HFFc6 (cell line): ENCODE measurements around the gene DOK7. TPM values are rescaled to one million over a fixed set of nuclear protein-coding genes. Genes with fewer than 3 reads are reported as not detected.
"Not testable (repeated sequence)": the region's sequence is repeated elsewhere in the genome, so short reads cannot be mapped to it uniquely, and the experiment has no call there.

ENCODE experiments used
- DNase-seq: peaks from one replicate; pipeline ENCODE4 v3.0.0-alpha.2; 2018
- H3K27ac Mint-ChIP-seq: 2 replicates; pipeline ENCODE4 v1.8.0; 2020; ENCODE audit warnings: mild to moderate bottlenecking, mixed read lengths
- H3K27me3 Mint-ChIP-seq: 2 replicates; pipeline ENCODE4 v1.8.0; 2021; ENCODE audit warnings: mild to moderate bottlenecking, moderate library complexity, mixed read lengths; ENCODE audit not compliant: insufficient read depth
- H3K36me3 Mint-ChIP-seq: 2 replicates; pipeline ENCODE4 v1.8.0; 2021; ENCODE audit warnings: low read depth, mixed read lengths
- H3K4me1 Mint-ChIP-seq: 2 replicates; pipeline ENCODE4 v1.8.0; 2020; ENCODE audit warnings: low read depth, mixed read lengths
- H3K4me3 Mint-ChIP-seq: 2 replicates; pipeline ENCODE4 v1.8.0; 2020; ENCODE audit warnings: mild to moderate bottlenecking, moderate library complexity, mixed read lengths
- H3K9me3 Mint-ChIP-seq: 2 replicates; pipeline ENCODE4 v1.8.0; 2020; ENCODE audit warnings: mild to moderate bottlenecking, mixed read lengths
- CTCF ChIP-seq: fragments of 200-600 bp; sonication (generic); IDR thresholded peaks from 2 replicates; pipeline ENCODE4 v1.5.0; 2021; ENCODE audit warnings: antibody characterized with exemption, mild to moderate bottlenecking
- total RNA-seq, 6 experiments: library from RNA; stranded (reverse); fragmentation: NEBNext Ultra II Directional; extraction: Animal tissue kit (Norgen Biotek cat#: 25700); gene quantifications; 2 replicates in 1 of 6; 3 replicates in 5 of 6; pipeline ENCODE4 v1.2.3, GENCODE V29; 2021

The DOK7 gene
- total RNA-seq, 6 experiments from 2014 or later, result not detected

DNA sequence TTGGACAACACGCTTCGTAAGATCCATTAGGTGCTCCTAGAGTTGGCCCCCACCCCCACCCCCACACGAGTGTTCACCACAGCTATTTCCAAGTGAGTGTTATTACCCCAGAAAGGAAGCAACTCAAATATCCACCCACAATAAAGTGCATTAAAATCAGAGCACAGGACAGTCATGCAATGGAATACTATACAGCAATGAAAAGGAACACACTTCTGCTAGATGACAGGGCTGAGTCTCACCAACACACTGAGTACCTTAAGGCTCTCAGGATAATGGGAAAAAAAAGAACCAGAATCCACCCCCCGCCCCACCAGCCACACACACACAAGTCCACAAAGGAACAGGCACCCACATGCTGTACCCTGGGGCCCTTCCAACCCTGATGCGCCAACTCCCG lies 48.1 kb downstream of the DOK7 start:
- Mint-ChIP-seq H3K27me3 (0 out of 2 replicates have a peak, but pooled peaks cover 3% of the 10 kb centered on the region), H3K9me3 (no peaks in the 10 kb centered on the region), H3K4me3 (no peak overlapping the region), H3K4me1 (no peaks in the 10 kb centered on the region), H3K27ac (no peak overlapping the region), H3K36me3 (peaks cover 62% of the 10 kb centered on the region)
- no peak for TF ChIP-seq CTCF
- DNase-seq, result no peak

DNA sequence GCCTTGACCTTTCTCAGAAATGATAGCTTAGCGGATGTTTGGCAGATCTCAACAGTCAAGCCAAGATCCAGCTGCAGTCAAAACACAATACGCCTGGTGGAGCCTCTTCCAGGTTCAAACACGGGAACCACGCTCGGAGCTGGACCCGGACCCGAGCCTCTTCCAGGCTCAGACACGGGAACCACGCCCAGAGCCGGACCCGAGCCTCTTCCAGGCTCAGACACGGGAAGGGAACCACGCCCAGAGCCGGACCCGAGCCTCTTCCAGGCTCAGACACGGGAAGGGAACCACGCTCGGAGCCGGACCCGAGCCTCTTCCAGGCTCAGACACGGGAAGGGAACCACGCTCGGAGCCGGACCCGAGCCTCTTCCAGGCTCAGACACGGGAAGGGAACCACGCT lies 48.5 kb downstream of the DOK7 start:
- not testable (repeated sequence) for DNase-seq, H3K9me3 Mint-ChIP-seq, H3K27me3 Mint-ChIP-seq

GRCh38 chr4:3512279-3512678 lies 49.2 kb downstream of the DOK7 start:
- no peak overlapping the region for H3K27ac Mint-ChIP-seq
- H3K4me1 Mint-ChIP-seq, result no peaks in the 10 kb centered on the region
- no peak for DNase-seq
- no peak for TF ChIP-seq CTCF
- no peak overlapping the region for H3K4me3 Mint-ChIP-seq
- no peaks in the 10 kb centered on the region for H3K9me3 Mint-ChIP-seq
- H3K36me3 Mint-ChIP-seq, result peaks cover 53% of the 10 kb centered on the region
- H3K27me3 Mint-ChIP-seq, result 0 out of 2 replicates have a peak, but pooled peaks cover 3% of the 10 kb centered on the region

More for the DNA sequence above, 48.5 kb downstream of the DOK7 start:
- H3K4me3 Mint-ChIP-seq, H3K27ac Mint-ChIP-seq, H3K4me1 Mint-ChIP-seq: not testable (repeated sequence)
- peaks cover 60% of the 10 kb centered on the region for H3K36me3 Mint-ChIP-seq

DNA sequence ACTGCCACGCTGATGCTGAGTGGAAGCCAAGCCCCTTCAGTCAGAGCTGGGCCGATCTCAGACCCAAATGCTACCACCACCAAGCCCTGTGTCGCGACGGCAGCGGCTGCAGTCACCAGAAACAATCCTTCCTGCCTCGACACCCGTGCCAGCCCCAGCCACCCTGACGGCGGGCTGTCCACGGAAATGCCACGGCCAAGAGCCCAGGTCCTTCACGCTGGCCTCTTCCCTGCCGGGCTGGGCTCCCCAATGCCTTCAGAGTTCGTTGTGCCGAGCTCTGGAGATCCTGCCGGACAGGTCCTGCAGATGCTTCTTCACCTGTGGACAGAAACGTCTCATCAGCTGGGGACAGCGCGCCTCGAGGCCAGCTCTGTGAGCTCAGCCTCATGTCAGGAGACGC lies 49.6 kb downstream of the DOK7 start:
- Mint-ChIP-seq H3K4me1 (no peaks in the 10 kb centered on the region), H3K27me3 (0 out of 2 replicates have a peak, but pooled peaks cover 3% of the 10 kb centered on the region), H3K9me3 (no peaks in the 10 kb centered on the region), H3K27ac (no peak overlapping the region), H3K4me3 (no peak overlapping the region), H3K36me3 (peaks cover 50% of the 10 kb centered on the region)
- no peak for DNase-seq
- TF ChIP-seq CTCF, result no peak

DNA sequence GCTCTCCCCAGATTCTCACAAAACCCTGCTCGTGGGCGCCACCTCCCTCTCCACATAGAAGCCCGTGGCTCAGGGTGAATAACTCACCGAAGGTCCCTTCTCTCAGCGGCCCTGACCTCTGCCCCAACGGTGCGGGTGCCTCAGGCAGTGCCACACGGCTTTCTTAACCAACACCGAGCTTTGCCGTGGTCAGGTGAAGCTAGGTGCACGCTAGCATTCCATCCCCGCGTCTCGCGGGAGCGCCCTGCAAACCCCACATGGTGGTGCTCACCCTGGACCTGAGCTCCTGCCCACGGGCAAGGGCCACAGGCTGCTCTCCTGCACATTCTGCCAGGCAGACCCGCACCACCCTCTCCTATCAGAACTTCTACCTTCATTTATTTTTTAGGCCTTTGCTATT lies 50.7 kb downstream of the DOK7 start:
- H3K36me3 Mint-ChIP-seq, result peaks cover 42% of the 10 kb centered on the region
- no peaks in the 10 kb centered on the region for H3K4me1 Mint-ChIP-seq
- H3K27ac Mint-ChIP-seq, result no peak overlapping the region
- no peak for DNase-seq
- 0 out of 2 replicates have a peak, but pooled peaks cover 3% of the 10 kb centered on the region for H3K27me3 Mint-ChIP-seq
- no peak overlapping the region for H3K4me3 Mint-ChIP-seq
- no peaks in the 10 kb centered on the region for H3K9me3 Mint-ChIP-seq
- TF ChIP-seq CTCF, result no peak

DNA sequence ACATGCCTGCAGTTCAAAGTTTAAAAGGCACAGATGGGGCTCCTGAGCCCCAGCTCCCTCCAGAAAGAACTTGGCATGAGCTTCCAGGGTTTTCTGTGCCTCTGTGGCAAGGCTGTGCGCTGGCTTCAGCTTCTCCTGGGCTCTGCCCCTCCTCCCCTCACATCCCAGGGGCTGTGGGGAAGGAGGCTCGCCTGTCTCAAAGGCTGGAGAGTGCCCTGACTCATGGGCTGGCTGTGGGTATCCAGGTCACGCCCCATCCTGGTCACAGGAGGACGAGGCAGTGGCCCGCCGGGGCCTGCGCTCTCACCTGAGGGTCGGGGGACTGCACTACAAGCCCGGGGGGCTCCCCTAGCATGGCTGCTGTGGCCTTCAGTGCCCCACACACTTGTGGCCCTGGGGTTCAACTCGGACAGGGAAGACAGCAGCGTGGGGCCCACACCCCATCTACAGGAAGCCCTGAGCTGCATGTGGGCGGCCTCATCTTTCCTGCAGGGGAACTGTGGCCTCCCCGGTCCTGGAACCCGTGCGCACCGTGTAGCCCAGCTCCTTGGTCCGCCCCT lies 51.2 kb downstream of the DOK7 start:
- Mint-ChIP-seq H3K4me3 (no peak overlapping the region), H3K27me3 (0 out of 2 replicates have a peak, but pooled peaks cover 3% of the 10 kb centered on the region), H3K27ac (no peak overlapping the region), H3K9me3 (no peaks in the 10 kb centered on the region), H3K4me1 (no peaks in the 10 kb centered on the region), H3K36me3 (peaks cover 40% of the 10 kb centered on the region)
- no peak for DNase-seq
- no peak for TF ChIP-seq CTCF
